ENCODE measurements around the gene HEYL. TPM values are rescaled to one million over a fixed set of nuclear protein-coding genes. Genes with fewer than 3 reads are reported as not detected.
A peak's percentile ranks its signal among the peaks of the same experiment; 100 is the strongest.

Gene HEYL
- total and polyA plus RNA-seq, 8 donors = 12.0 to 34.6 (median 31.3) TPM

GRCh38 chr1:39596163-39596562 is 43.3 kb downstream of the HEYL start:
- ATAC-seq (no peak), FAIRE-seq (no peak), DNase-seq (no peak)
- no peaks in the 10 kb centered on the region for H3K9me3 ChIP-seq
- no peaks in the 10 kb centered on the region for H3K27me3 ChIP-seq
- H3K4me1 ChIP-seq = no peaks in the 10 kb centered on the region
- intact Hi-C loops (cut with DNase I) = loop anchor here in 1 of 3 donors (10.0 kb wide), 1 partner anchor 59 kb away; no protein-coding TSS in a partner anchor
- H3K27ac ChIP-seq = no peak overlapping the region
- WGBS, 2 donors = 82 to 86% methylated on average over 6 of the region's 6 CpGs
- TF ChIP-seq CTCF (IDR thresholded peaks at IDR 0.05) = no peak
- H3K4me3 ChIP-seq = no peak overlapping the region
- no peaks in the 10 kb centered on the region for H3K36me3 ChIP-seq

- Histone ChIP-seq H3K4me1 (no peaks in the 10 kb centered on the region), H3K27ac (no peak overlapping the region), H3K36me3 (no peaks in the 10 kb centered on the region), H3K9me3 (no peaks in the 10 kb centered on the region), H3K4me3 (no peak overlapping the region), H3K27me3 (no peaks in the 10 kb centered on the region)
- intact Hi-C loops (cut with DNase I) = loop anchor here in 1 of 3 donors (10.0 kb wide), 1 partner anchor 61 kb away; no protein-coding TSS in a partner anchor
- FAIRE-seq = no peak
- 96 to 98% methylated on average over 4 of the region's 4 CpGs for WGBS, 2 donors
- peak in 1 of 6 donors; percentile 15 for DNase-seq
- ATAC-seq = no peak
- no peak for TF ChIP-seq CTCF (IDR thresholded peaks at IDR 0.05)
These were observed 46.1 kb downstream of the HEYL start for GRCh38 chr1:39593386-39593785.

- H3K4me3 ChIP-seq = no peak overlapping the region
- peak in 1 of 6 donors; percentile 32 for DNase-seq
- H3K4me1 ChIP-seq = no peaks in the 10 kb centered on the region
- H3K27me3 ChIP-seq = no peaks in the 10 kb centered on the region
- TF ChIP-seq CTCF (IDR thresholded peaks at IDR 0.05) = no peak
- H3K36me3 ChIP-seq = no peaks in the 10 kb centered on the region
- ATAC-seq = no peak
- intact Hi-C loops (cut with DNase I) = loop anchor here in 1 of 3 donors (10.0 kb wide), 1 partner anchor 63 kb away; no protein-coding TSS in a partner anchor
- no peak for FAIRE-seq
- H3K27ac ChIP-seq = no peak overlapping the region
- H3K9me3 ChIP-seq = no peaks in the 10 kb centered on the region
- WGBS, 2 donors = 91 to 93% methylated on average over 4 of the region's 4 CpGs
These were observed 47.4 kb downstream of the HEYL start for GRCh38 chr1:39592069-39592468.

- ATAC-seq (no peak), FAIRE-seq (no peak), DNase-seq (no peak)
- no peaks in the 10 kb centered on the region for H3K4me1 ChIP-seq
- no peaks in the 10 kb centered on the region for H3K36me3 ChIP-seq
- H3K9me3 ChIP-seq = no peaks in the 10 kb centered on the region
- H3K27me3 ChIP-seq = no peaks in the 10 kb centered on the region
- TF ChIP-seq CTCF (IDR thresholded peaks at IDR 0.05) = no peak
- H3K4me3 ChIP-seq = no peak overlapping the region
- 88 to 89% methylated on average over 7 of the region's 7 CpGs for WGBS, 2 donors
- intact Hi-C loops (cut with DNase I) = loop anchor here in 1 of 3 donors (10.0 kb wide), 1 partner anchor 64 kb away; no protein-coding TSS in a partner anchor
- no peak overlapping the region for H3K27ac ChIP-seq
These were observed 48.9 kb downstream of the HEYL start for GRCh38 chr1:39590546-39590945.

GRCh38 chr1:39585933-39586332 is 53.5 kb downstream of the HEYL start:
- no peak overlapping the region for H3K27ac ChIP-seq
- 92 to 95% methylated on average over 7 of the region's 7 CpGs for WGBS, 2 donors
- intact Hi-C loops (cut with DNase I) = no loop called here

More at GRCh38 chr1:39585933-39586332, 53.5 kb downstream of the HEYL start:
- Histone ChIP-seq H3K36me3 (no peaks in the 10 kb centered on the region), H3K9me3 (no peaks in the 10 kb centered on the region), H3K27me3 (no peaks in the 10 kb centered on the region), H3K4me1 (no peaks in the 10 kb centered on the region), H3K4me3 (no peak overlapping the region)
- DNase-seq (no peak), ATAC-seq (no peak), FAIRE-seq (no peak)
- no peak for TF ChIP-seq CTCF (IDR thresholded peaks at IDR 0.05)

Measured in pancreas (tissue), 10 donors.